Measurements from ENCODE around the gene TOP2B. TPM values are rescaled to one million over a fixed set of nuclear protein-coding genes. Genes with fewer than 3 reads are reported as not detected.

Gene TOP2B
- total and polyA plus RNA-seq, 2 donors (not counting 1 experiment from before 2014, with no cell fraction given) = 56.2 to 71.2 TPM

DNA sequence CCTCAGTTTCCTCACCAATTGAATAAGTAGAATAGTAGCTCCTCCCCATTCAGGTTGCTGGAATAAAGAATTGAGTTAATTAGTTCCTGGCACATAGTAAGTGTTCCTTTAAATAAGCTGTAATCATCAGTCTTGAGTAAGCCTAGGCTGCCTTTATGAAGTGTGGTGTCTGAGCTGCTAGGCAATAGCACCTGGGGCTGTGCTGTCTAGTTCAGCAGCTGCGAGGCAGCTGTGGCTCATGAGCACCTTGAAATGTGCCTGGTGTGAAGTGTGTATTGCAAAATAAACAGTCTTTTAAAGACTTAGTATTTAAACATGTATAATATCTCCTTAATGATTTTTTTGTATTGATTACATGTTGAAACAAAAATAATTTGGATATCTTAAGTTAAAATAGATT is 77.6 kb downstream of the TOP2B start:
- H3K79me2 ChIP-seq (ENCODE audit: control insufficient read depth, insufficient read depth, low read length) = no peaks in the 10 kb centered on the region
- H3K36me3 ChIP-seq (ENCODE audit: control insufficient read depth, insufficient read depth, low read length) = no peaks in the 10 kb centered on the region
- H3K27me3 ChIP-seq (ENCODE audit: control insufficient read depth, insufficient read depth, low read length) = no peaks in the 10 kb centered on the region
- H2AFZ ChIP-seq (ENCODE audit: low read length) = no peak overlapping the region
- H3K4me3 ChIP-seq (replicated peaks in 1 of 4; ENCODE audit: control extremely low read depth in 1 of 4, insufficient read depth in 1 of 4, low read depth in 3 of 4, low read length in 4 of 4) = no peak overlapping the region
- no peak overlapping the region for H3K9ac ChIP-seq (ENCODE audit: insufficient read depth, low read length)
- H3K4me2 ChIP-seq (ENCODE audit: extremely low read depth, insufficient read depth, low read length) = no peak overlapping the region
- peaks cover 2% of the 10 kb centered on the region for H3K4me1 ChIP-seq (ENCODE audit: control insufficient read depth, extremely low read depth, insufficient read depth, low read length)
- H3K9me3 ChIP-seq (ENCODE audit: control insufficient read depth, insufficient read depth, low read depth, low read length) = no peaks in the 10 kb centered on the region
- H4K20me1 ChIP-seq (ENCODE audit: control insufficient read depth, extremely low read depth, insufficient read depth, low read length) = no peaks in the 10 kb centered on the region
- TF ChIP-seq EZH2 (IDR thresholded peaks at IDR 0.05; ENCODE audit: low read length, missing control alignments) = no peak
- TF ChIP-seq, protein P1, sequence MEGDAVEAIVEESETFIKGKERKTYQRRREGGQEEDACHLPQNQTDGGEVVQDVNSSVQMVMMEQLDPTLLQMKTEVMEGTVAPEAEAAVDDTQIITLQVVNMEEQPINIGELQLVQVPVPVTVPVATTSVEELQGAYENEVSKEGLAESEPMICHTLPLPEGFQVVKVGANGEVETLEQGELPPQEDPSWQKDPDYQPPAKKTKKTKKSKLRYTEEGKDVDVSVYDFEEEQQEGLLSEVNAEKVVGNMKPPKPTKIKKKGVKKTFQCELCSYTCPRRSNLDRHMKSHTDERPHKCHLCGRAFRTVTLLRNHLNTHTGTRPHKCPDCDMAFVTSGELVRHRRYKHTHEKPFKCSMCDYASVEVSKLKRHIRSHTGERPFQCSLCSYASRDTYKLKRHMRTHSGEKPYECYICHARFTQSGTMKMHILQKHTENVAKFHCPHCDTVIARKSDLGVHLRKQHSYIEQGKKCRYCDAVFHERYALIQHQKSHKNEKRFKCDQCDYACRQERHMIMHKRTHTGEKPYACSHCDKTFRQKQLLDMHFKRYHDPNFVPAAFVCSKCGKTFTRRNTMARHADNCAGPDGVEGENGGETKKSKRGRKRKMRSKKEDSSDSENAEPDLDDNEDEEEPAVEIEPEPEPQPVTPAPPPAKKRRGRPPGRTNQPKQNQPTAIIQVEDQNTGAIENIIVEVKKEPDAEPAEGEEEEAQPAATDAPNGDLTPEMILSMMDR (conservative IDR thresholded peaks at IDR 0.05 in 1 of 2, IDR thresholded peaks at IDR 0.05 in 1 of 2; ENCODE audit: low read depth in 1 of 2, low read length in 2 of 2) = no peak
- DNase-seq (ENCODE audit: low read depth in 2 of 2) = no peak
- H3K27ac ChIP-seq (ENCODE audit: insufficient read depth, low read length) = no peak overlapping the region

GRCh38 chr3:25586553-25586952 is 78.2 kb downstream of the TOP2B start:
- H3K4me2 ChIP-seq (ENCODE audit: extremely low read depth, insufficient read depth, low read length) = no peak overlapping the region
- no peak for TF ChIP-seq EZH2 (IDR thresholded peaks at IDR 0.05; ENCODE audit: low read length, missing control alignments)
- TF ChIP-seq, protein P1 (conservative IDR thresholded peaks at IDR 0.05 in 1 of 2, IDR thresholded peaks at IDR 0.05 in 1 of 2; ENCODE audit: low read depth in 1 of 2, low read length in 2 of 2) = no peak
- H3K4me3 ChIP-seq (replicated peaks in 1 of 4; ENCODE audit: control extremely low read depth in 1 of 4, insufficient read depth in 1 of 4, low read depth in 3 of 4, low read length in 4 of 4) = no peak overlapping the region
- H3K9ac ChIP-seq (ENCODE audit: insufficient read depth, low read length) = no peak overlapping the region
- H3K9me3 ChIP-seq (ENCODE audit: control insufficient read depth, insufficient read depth, low read depth, low read length) = no peaks in the 10 kb centered on the region
- H4K20me1 ChIP-seq (ENCODE audit: control insufficient read depth, extremely low read depth, insufficient read depth, low read length) = no peaks in the 10 kb centered on the region
- H3K27me3 ChIP-seq (ENCODE audit: control insufficient read depth, insufficient read depth, low read length) = no peaks in the 10 kb centered on the region
- no peak for DNase-seq (ENCODE audit: low read depth in 2 of 2)
- peaks cover 5% of the 10 kb centered on the region for H3K4me1 ChIP-seq (ENCODE audit: control insufficient read depth, extremely low read depth, insufficient read depth, low read length)
- H3K36me3 ChIP-seq (ENCODE audit: control insufficient read depth, insufficient read depth, low read length) = no peaks in the 10 kb centered on the region
- no peak overlapping the region for H3K27ac ChIP-seq (ENCODE audit: insufficient read depth, low read length)
- H2AFZ ChIP-seq (ENCODE audit: low read length) = no peak overlapping the region
- no peaks in the 10 kb centered on the region for H3K79me2 ChIP-seq (ENCODE audit: control insufficient read depth, insufficient read depth, low read length)

- no peak overlapping the region for H3K4me2 ChIP-seq (ENCODE audit: extremely low read depth, insufficient read depth, low read length)
- TF ChIP-seq, protein P1 (conservative IDR thresholded peaks at IDR 0.05 in 1 of 2, IDR thresholded peaks at IDR 0.05 in 1 of 2; ENCODE audit: low read depth in 1 of 2, low read length in 2 of 2) = no peak
- no peak for TF ChIP-seq EZH2 (IDR thresholded peaks at IDR 0.05; ENCODE audit: low read length, missing control alignments)
- no peak overlapping the region for H3K4me3 ChIP-seq (replicated peaks in 1 of 4; ENCODE audit: control extremely low read depth in 1 of 4, insufficient read depth in 1 of 4, low read depth in 3 of 4, low read length in 4 of 4)
- H4K20me1 ChIP-seq (ENCODE audit: control insufficient read depth, extremely low read depth, insufficient read depth, low read length) = no peaks in the 10 kb centered on the region
- no peaks in the 10 kb centered on the region for H3K9me3 ChIP-seq (ENCODE audit: control insufficient read depth, insufficient read depth, low read depth, low read length)
- H2AFZ ChIP-seq (ENCODE audit: low read length) = no peak overlapping the region
- H3K79me2 ChIP-seq (ENCODE audit: control insufficient read depth, insufficient read depth, low read length) = no peaks in the 10 kb centered on the region
- H3K4me1 ChIP-seq (ENCODE audit: control insufficient read depth, extremely low read depth, insufficient read depth, low read length) = peaks cover 5% of the 10 kb centered on the region
- no peak overlapping the region for H3K9ac ChIP-seq (ENCODE audit: insufficient read depth, low read length)
- no peaks in the 10 kb centered on the region for H3K27me3 ChIP-seq (ENCODE audit: control insufficient read depth, insufficient read depth, low read length)
- DNase-seq (ENCODE audit: low read depth in 2 of 2) = no peak
- H3K36me3 ChIP-seq (ENCODE audit: control insufficient read depth, insufficient read depth, low read length) = no peaks in the 10 kb centered on the region
- H3K27ac ChIP-seq (ENCODE audit: insufficient read depth, low read length) = no peak overlapping the region
Observed at GRCh38 chr3:25586167-25586505, 78.6 kb downstream of the TOP2B start.
